ENCODE measurements around the gene HSPH1.
"Not testable (repeated sequence)": the region's sequence is repeated elsewhere in the genome, so short reads cannot be mapped to it uniquely, and the experiment has no call there.

The HSPH1 gene

DNA sequence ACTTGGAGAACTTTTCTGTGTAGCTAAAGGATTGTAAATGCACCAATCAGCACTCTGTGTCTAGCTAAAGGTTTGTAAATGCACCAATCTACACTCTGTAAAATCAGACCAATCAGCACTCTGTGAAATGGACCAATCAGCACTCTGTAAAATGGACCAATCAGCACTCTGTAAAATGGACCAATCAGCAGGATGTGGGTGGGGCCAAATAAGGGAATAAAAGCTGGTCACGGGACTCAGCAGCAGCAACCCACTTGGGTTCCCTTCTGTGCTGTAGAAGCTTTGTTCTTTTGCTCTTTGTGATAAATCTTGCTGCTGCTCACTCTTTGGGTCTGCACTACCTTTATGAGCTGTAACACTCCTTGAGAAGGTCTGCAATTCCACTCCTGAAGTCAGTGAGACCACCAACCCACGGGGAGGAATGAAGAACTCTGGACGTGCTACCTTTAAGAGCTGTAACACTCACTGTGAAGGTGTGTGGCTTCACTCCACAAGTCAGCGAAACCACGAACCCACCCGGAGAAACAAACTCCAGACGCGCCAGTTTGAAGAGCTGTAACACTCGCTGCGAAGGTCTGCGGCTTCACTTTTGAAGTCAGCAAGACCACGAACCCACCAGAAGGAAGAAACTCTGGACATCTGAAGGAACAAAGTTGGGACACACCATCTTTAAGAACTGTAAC, 16.2 kb upstream of the HSPH1 start:
- DNase-seq (ENCODE audit: low read depth, low spot score); H3K36me3 ChIP-seq (ENCODE audit: control insufficient read depth, insufficient read depth, low read length); H3K4me1 ChIP-seq (ENCODE audit: control insufficient read depth, insufficient read depth, low read length); H3K27ac ChIP-seq (ENCODE audit: low read length); H3K9me3 ChIP-seq (ENCODE audit: control insufficient read depth, insufficient read depth, low read length); H3K27me3 ChIP-seq (ENCODE audit: control insufficient read depth, insufficient read depth, low read length); H3K4me3 ChIP-seq (ENCODE audit: low read length): not testable (repeated sequence)
- no CpG with 5 or more reads among the region's 12 CpGs for WGBS (ENCODE audit: insufficient coverage, insufficient read length)

DNA sequence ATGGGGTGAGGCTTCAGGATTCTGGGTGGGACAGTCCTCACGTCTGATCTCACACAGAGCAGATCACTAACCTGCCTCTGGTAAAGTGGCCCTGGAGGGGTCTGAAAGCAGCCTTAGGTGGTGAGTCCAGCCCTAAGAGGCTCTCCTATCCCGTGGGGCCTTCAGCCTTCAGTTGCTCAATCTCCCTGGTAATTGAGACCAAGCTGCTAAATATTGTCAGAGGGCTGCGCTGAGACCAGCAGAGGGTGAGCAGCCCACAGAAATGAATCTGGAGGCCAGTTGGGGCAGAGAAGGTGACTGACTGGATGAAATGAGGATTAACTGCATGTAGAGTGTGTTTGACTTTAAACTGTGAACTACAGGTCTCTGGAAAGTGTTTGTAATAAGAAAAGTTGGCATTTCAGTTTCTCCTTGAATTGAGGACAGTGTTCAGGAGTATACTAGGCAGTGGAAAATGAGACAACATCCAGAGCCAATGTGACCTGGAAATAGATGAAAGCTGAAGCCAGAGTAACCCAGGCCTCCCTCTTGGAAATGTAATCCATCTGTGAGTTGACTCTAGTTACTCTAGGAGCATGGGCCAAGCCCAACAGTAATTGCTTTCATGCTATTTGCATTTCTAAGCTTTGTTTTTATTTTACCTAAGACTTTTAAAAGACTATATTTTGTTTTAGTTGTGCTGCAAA, 14.3 kb upstream of the HSPH1 start:
- DNase-seq (ENCODE audit: low read depth, low spot score): no peak
- Histone ChIP-seq H3K9me3 (ENCODE audit: control insufficient read depth, insufficient read depth, low read length) (no peaks in the 10 kb centered on the region), H3K36me3 (ENCODE audit: control insufficient read depth, insufficient read depth, low read length) (no peaks in the 10 kb centered on the region; the same call in 1 of the 2 replicates), H3K4me1 (ENCODE audit: control insufficient read depth, insufficient read depth, low read length) (no peaks in the 10 kb centered on the region), H3K27me3 (ENCODE audit: control insufficient read depth, insufficient read depth, low read length) (no peaks in the 10 kb centered on the region), H3K4me3 (ENCODE audit: low read length) (no peak overlapping the region), H3K27ac (ENCODE audit: low read length) (no peak overlapping the region)
- no CpG with 5 or more reads among the region's 3 CpGs for WGBS (ENCODE audit: insufficient coverage, insufficient read length)

- Histone ChIP-seq H3K9me3 (ENCODE audit: control insufficient read depth, insufficient read depth, low read length) (no peaks in the 10 kb centered on the region), H3K4me3 (ENCODE audit: low read length) (no peak overlapping the region), H3K36me3 (ENCODE audit: control insufficient read depth, insufficient read depth, low read length) (no peaks in the 10 kb centered on the region; the same call in 1 of the 2 replicates), H3K4me1 (ENCODE audit: control insufficient read depth, insufficient read depth, low read length) (no peaks in the 10 kb centered on the region), H3K27ac (ENCODE audit: low read length) (no peak overlapping the region), H3K27me3 (ENCODE audit: control insufficient read depth, insufficient read depth, low read length) (no peaks in the 10 kb centered on the region)
- DNase-seq (ENCODE audit: low read depth, low spot score): no peak
- WGBS (ENCODE audit: insufficient coverage, insufficient read length): no CpG with 5 or more reads among the region's 3 CpGs
These were observed 12.3 kb upstream of the HSPH1 start for GRCh38 chr13:31174018-31174417.

GRCh38 chr13:31172535-31172934, 10.8 kb upstream of the HSPH1 start:
- H3K27ac ChIP-seq (ENCODE audit: low read length): no peak overlapping the region

DNA sequence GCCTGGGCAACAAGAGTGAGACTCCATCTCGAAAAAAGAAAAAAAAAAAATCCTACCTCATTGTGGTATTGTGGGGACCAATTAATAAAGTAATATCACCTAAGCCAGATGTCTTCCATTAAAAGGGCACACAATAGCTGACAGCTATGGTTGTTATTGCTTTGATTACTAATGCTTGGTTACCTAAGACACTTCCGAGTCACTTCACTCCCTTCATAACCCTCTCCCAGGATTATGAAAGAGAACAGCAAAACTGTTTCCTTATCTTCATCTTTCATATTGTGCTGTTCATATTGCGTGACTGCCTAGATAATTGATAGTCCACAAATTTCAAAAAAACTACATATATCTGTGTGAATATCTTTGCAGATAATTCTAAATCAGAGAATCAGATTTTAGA, 10.3 kb upstream of the HSPH1 start:
- no peak overlapping the region for H3K27ac ChIP-seq (ENCODE audit: low read length)
- no peaks in the 10 kb centered on the region for H3K9me3 ChIP-seq (ENCODE audit: control insufficient read depth, insufficient read depth, low read length)
- no peaks in the 10 kb centered on the region for H3K36me3 ChIP-seq (ENCODE audit: control insufficient read depth, insufficient read depth, low read length)
- H3K4me3 ChIP-seq (ENCODE audit: low read length): no peak overlapping the region
- no peak for DNase-seq (ENCODE audit: low read depth, low spot score)
- H3K4me1 ChIP-seq (ENCODE audit: control insufficient read depth, insufficient read depth, low read length): no peaks in the 10 kb centered on the region
- WGBS (ENCODE audit: insufficient coverage, insufficient read length): no CpG with 5 or more reads among the region's 3 CpGs
- H3K27me3 ChIP-seq (ENCODE audit: control insufficient read depth, insufficient read depth, low read length): no peaks in the 10 kb centered on the region

More at GRCh38 chr13:31172535-31172934, 10.8 kb upstream of the HSPH1 start:
- Histone ChIP-seq H3K36me3 (ENCODE audit: control insufficient read depth, insufficient read depth, low read length) (no peaks in the 10 kb centered on the region; the same call in 1 of the 2 replicates), H3K9me3 (ENCODE audit: control insufficient read depth, insufficient read depth, low read length) (no peaks in the 10 kb centered on the region), H3K27me3 (ENCODE audit: control insufficient read depth, insufficient read depth, low read length) (no peaks in the 10 kb centered on the region), H3K4me3 (ENCODE audit: low read length) (no peak overlapping the region), H3K4me1 (ENCODE audit: control insufficient read depth, insufficient read depth, low read length) (no peaks in the 10 kb centered on the region)
- no CpG with 5 or more reads among the region's 2 CpGs for WGBS (ENCODE audit: insufficient coverage, insufficient read length)
- DNase-seq (ENCODE audit: low read depth, low spot score): no peak

GRCh38 chr13:31168736-31169135, 7.0 kb upstream of the HSPH1 start:
- H3K9me3 ChIP-seq (ENCODE audit: control insufficient read depth, insufficient read depth, low read length): no peaks in the 10 kb centered on the region
- H3K27me3 ChIP-seq (ENCODE audit: control insufficient read depth, insufficient read depth, low read length): no peaks in the 10 kb centered on the region
- H3K27ac ChIP-seq (ENCODE audit: low read length): no peak overlapping the region
- DNase-seq (ENCODE audit: low read depth, low spot score): no peak
- no peak overlapping the region for H3K4me3 ChIP-seq (ENCODE audit: low read length)
- no peaks in the 10 kb centered on the region for H3K4me1 ChIP-seq (ENCODE audit: control insufficient read depth, insufficient read depth, low read length)
- WGBS (ENCODE audit: insufficient coverage, insufficient read length): no CpG with 5 or more reads among the region's 11 CpGs
- no peaks in the 10 kb centered on the region for H3K36me3 ChIP-seq (ENCODE audit: control insufficient read depth, insufficient read depth, low read length)

GRCh38 chr13:31168166-31168565, 6.5 kb upstream of the HSPH1 start:
- H3K4me1 ChIP-seq (ENCODE audit: control insufficient read depth, insufficient read depth, low read length): no peaks in the 10 kb centered on the region
- H3K27me3 ChIP-seq (ENCODE audit: control insufficient read depth, insufficient read depth, low read length): no peaks in the 10 kb centered on the region
- no peaks in the 10 kb centered on the region for H3K9me3 ChIP-seq (ENCODE audit: control insufficient read depth, insufficient read depth, low read length)
- no peak for DNase-seq (ENCODE audit: low read depth, low spot score)
- WGBS (ENCODE audit: insufficient coverage, insufficient read length): no CpG with 5 or more reads among the region's 2 CpGs
- no peak overlapping the region for H3K4me3 ChIP-seq (ENCODE audit: low read length)
- H3K36me3 ChIP-seq (ENCODE audit: control insufficient read depth, insufficient read depth, low read length): no peaks in the 10 kb centered on the region
- no peak overlapping the region for H3K27ac ChIP-seq (ENCODE audit: low read length)

GRCh38 chr13:31167490-31167889, 5.8 kb upstream of the HSPH1 start:
- no peak overlapping the region for H3K4me3 ChIP-seq (ENCODE audit: low read length)
- H3K36me3 ChIP-seq (ENCODE audit: control insufficient read depth, insufficient read depth, low read length): no peaks in the 10 kb centered on the region
- H3K27ac ChIP-seq (ENCODE audit: low read length): no peak overlapping the region
- no peaks in the 10 kb centered on the region for H3K9me3 ChIP-seq (ENCODE audit: control insufficient read depth, insufficient read depth, low read length)
- no peaks in the 10 kb centered on the region for H3K4me1 ChIP-seq (ENCODE audit: control insufficient read depth, insufficient read depth, low read length)
- H3K27me3 ChIP-seq (ENCODE audit: control insufficient read depth, insufficient read depth, low read length): no peaks in the 10 kb centered on the region
- DNase-seq (ENCODE audit: low read depth, low spot score): no peak

- WGBS (ENCODE audit: insufficient coverage, insufficient read length): no CpG with 5 or more reads among the region's 3 CpGs
- Histone ChIP-seq H3K4me3 (ENCODE audit: low read length) (no peak overlapping the region), H3K9me3 (ENCODE audit: control insufficient read depth, insufficient read depth, low read length) (no peaks in the 10 kb centered on the region), H3K27ac (ENCODE audit: low read length) (no peak overlapping the region), H3K4me1 (ENCODE audit: control insufficient read depth, insufficient read depth, low read length) (no peaks in the 10 kb centered on the region), H3K36me3 (ENCODE audit: control insufficient read depth, insufficient read depth, low read length) (no peaks in the 10 kb centered on the region), H3K27me3 (ENCODE audit: control insufficient read depth, insufficient read depth, low read length) (no peaks in the 10 kb centered on the region)
- DNase-seq (ENCODE audit: low read depth, low spot score): no peak
These were observed 4.9 kb upstream of the HSPH1 start for GRCh38 chr13:31166591-31166990.

GRCh38 chr13:31162151-31163008, 676 bp upstream of the HSPH1 start:
- no peaks in the 10 kb centered on the region for H3K9me3 ChIP-seq (ENCODE audit: control insufficient read depth, insufficient read depth, low read length)
- no CpG with 5 or more reads among the region's 34 CpGs for WGBS (ENCODE audit: insufficient coverage, insufficient read length)
- DNase-seq (ENCODE audit: low read depth, low spot score): peak; percentile 90
- H3K4me1 ChIP-seq (ENCODE audit: control insufficient read depth, insufficient read depth, low read length): no peaks in the 10 kb centered on the region; the same call in 1 of the 2 replicates
- peak overlapping the region; percentile 93; the same call in 1 of the 2 replicates for H3K4me3 ChIP-seq (ENCODE audit: low read length)
- no peak overlapping the region for H3K27ac ChIP-seq (ENCODE audit: low read length)
- H3K36me3 ChIP-seq (ENCODE audit: control insufficient read depth, insufficient read depth, low read length): no peaks in the 10 kb centered on the region
- H3K27me3 ChIP-seq (ENCODE audit: control insufficient read depth, insufficient read depth, low read length): no peaks in the 10 kb centered on the region

Measured in iPS DF 6.9 (cell line).